Retinal pigment epithelial cell (primary cell): ENCODE measurements around the gene NTSR1.

Experiments
- DNase-seq: peaks from one replicate; pipeline ENCODE4 v3.0.0-alpha.2; 2010; ENCODE audit warnings: low read depth
- H3K4me3 ChIP-seq: 2 replicates; pipeline ENCODE4 v1.5.1; 2011; ENCODE audit warnings: mild to moderate bottlenecking, low read length, control low read depth, moderate library complexity
- CTCF ChIP-seq: conservative IDR thresholded peaks from 2 replicates; pipeline ENCODE4 v1.5.1; 2011; ENCODE audit warnings: low read depth, low read length, control low read depth, inconsistent platforms

NTSR1 gene

GRCh38 chr20:62772619-62772989 lies 64.0 kb downstream of the NTSR1 start:
- no peak overlapping the region for H3K4me3 ChIP-seq
- no peak for DNase-seq
- TF ChIP-seq CTCF = no peak

- TF ChIP-seq CTCF = no peak
- no peak for DNase-seq
- H3K4me3 ChIP-seq = no peak overlapping the region
These were observed 64.6 kb downstream of the NTSR1 start for GRCh38 chr20:62772990-62773844.

- TF ChIP-seq CTCF = no peak
- DNase-seq = no peak
- H3K4me3 ChIP-seq = no peak overlapping the region
These were observed 65.4 kb downstream of the NTSR1 start for GRCh38 chr20:62773845-62774714.

GRCh38 chr20:62774762-62775161 lies 66.1 kb downstream of the NTSR1 start:
- TF ChIP-seq CTCF = no peak
- DNase-seq = no peak
- no peak overlapping the region for H3K4me3 ChIP-seq

- DNase-seq = no peak
- TF ChIP-seq CTCF = no peak
- H3K4me3 ChIP-seq = no peak overlapping the region
These were observed 66.6 kb downstream of the NTSR1 start for GRCh38 chr20:62775206-62775605.

- DNase-seq = no peak
- no peak overlapping the region for H3K4me3 ChIP-seq
- TF ChIP-seq CTCF = no peak
These were observed 67.5 kb downstream of the NTSR1 start for GRCh38 chr20:62776035-62776691.
